HUDEP-2 (cell line): ENCODE data around the gene CAVIN2.

Experiments
- DNase-seq, 76 experiments: peaks; one replicate each; lab custom pipeline; 2025; ENCODE audit not compliant: unreplicated experiment in 76 of 76; lab: John Stamatoyannopoulos, UW

Gene CAVIN2

GRCh38 chr2:191866675-191867506, 20.0 kb upstream of the CAVIN2 start:
- DNase-seq, result no peak

GRCh38 chr2:191866195-191866594, 19.3 kb upstream of the CAVIN2 start:
- DNase-seq, result no peak

- DNase-seq, result no peak
Measured at GRCh38 chr2:191864628-191865374, 17.9 kb upstream of the CAVIN2 start.

- DNase-seq, result no peak
Measured at GRCh38 chr2:191863988-191864387, 17.1 kb upstream of the CAVIN2 start.

- no peak for DNase-seq
Measured at GRCh38 chr2:191862156-191862775, 15.4 kb upstream of the CAVIN2 start.

- no peak for DNase-seq
Measured at GRCh38 chr2:191860760-191861466, 14.0 kb upstream of the CAVIN2 start.

GRCh38 chr2:191859681-191860080, 12.8 kb upstream of the CAVIN2 start:
- no peak for DNase-seq

GRCh38 chr2:191857886-191858285, 11.0 kb upstream of the CAVIN2 start:
- no peak for DNase-seq

- no peak for DNase-seq
Measured at GRCh38 chr2:191857259-191857805, 10.4 kb upstream of the CAVIN2 start.

- DNase-seq, result no peak
Measured at GRCh38 chr2:191856111-191856876, 9.4 kb upstream of the CAVIN2 start.

- DNase-seq, result no peak
Measured at GRCh38 chr2:191855382-191855781, 8.5 kb upstream of the CAVIN2 start.

GRCh38 chr2:191854382-191855372, 7.8 kb upstream of the CAVIN2 start:
- DNase-seq, result no peak

GRCh38 chr2:191853843-191854242, 7.0 kb upstream of the CAVIN2 start:
- DNase-seq, result no peak

GRCh38 chr2:191851158-191851557, 4.3 kb upstream of the CAVIN2 start:
- DNase-seq, result no peak

- DNase-seq, result no peak
Measured at GRCh38 chr2:191848771-191849767, 2.2 kb upstream of the CAVIN2 start.

- no peak for DNase-seq
Measured at GRCh38 chr2:191847764-191848163, 876 bp upstream of the CAVIN2 start.

- no peak for DNase-seq
Measured at GRCh38 chr2:191845876-191846514, 893 bp downstream of the CAVIN2 start.
